Endothelial cell of umbilical vein (primary cell): ENCODE data around the gene FSD1. TPM values are rescaled to one million over a fixed set of nuclear protein-coding genes. Genes with fewer than 3 reads are reported as not detected.

Experiments used
- BruUV-seq: library from RNA; stranded (reverse); fragments of 400-500 nt; replicated peaks from 2 replicates; lab custom pipeline; 2021; lab: Mats Ljungman, UMichigan
- CTCF ChIA-PET: fragments of 300-600, 350-600 bp; sonication (Branson Sonifier 250); formaldehyde crosslinking; loops from one replicate; lab custom pipeline; 2021; ENCODE audit warnings: antibody characterized with exemption, inconsistent platforms; lab: Charles Lee
- POLR2A ChIA-PET: fragments of 300-600, 350-600 bp; sonication (Branson Sonifier 250); formaldehyde crosslinking; loops from one replicate; lab custom pipeline; 2021; ENCODE audit warnings: antibody characterized with exemption, inconsistent platforms; lab: Charles Lee
- DNase-seq: peaks from one replicate; pipeline ENCODE4 v3.0.0-alpha.2; 2011; ENCODE audit warnings: low read depth, low spot score
- FAIRE-seq: peaks from 2 replicates; lab custom pipeline; 2011; peaks lifted over from hg19 to GRCh38; lab: Jason Lieb, UNC
- H2AFZ ChIP-seq: 2 replicates; pipeline ENCODE4 v1.6.0; 2012; ENCODE audit warnings: low read depth, low read length, control low read depth, inconsistent platforms
- H3K27ac ChIP-seq: 2 replicates; pipeline ENCODE4 v1.5.1; 2011; ENCODE audit warnings: low read depth, mild to moderate bottlenecking, control low read depth, low read length, moderate library complexity; ENCODE audit not compliant: insufficient read depth
- H3K27me3 ChIP-seq, 2 experiments: 2 replicates each; pipeline versions ENCODE4 v1.6.0 to v1.6.1; 2011; ENCODE audit warnings: low read length in 2 of 2, mixed read lengths in 1 of 2; ENCODE audit not compliant: control insufficient read depth in 2 of 2, insufficient read depth in 2 of 2
- H3K36me3 ChIP-seq, 2 experiments: 2 replicates in 1 of 2; 3 replicates in 1 of 2; pipeline ENCODE4 v1.5.1; 2011; ENCODE audit warnings: low read length in 2 of 2, mild to moderate bottlenecking in 1 of 2, moderate library complexity in 1 of 2; ENCODE audit not compliant: control insufficient read depth in 2 of 2, insufficient read depth in 2 of 2; ENCODE audit errors: extremely low read depth in 1 of 2
- H3K4me1 ChIP-seq: 3 replicates; pipeline ENCODE4 v1.5.1; 2011; ENCODE audit warnings: mild to moderate bottlenecking, low read length; ENCODE audit not compliant: control insufficient read depth, insufficient read depth; ENCODE audit errors: extremely low read depth
- H3K4me2 ChIP-seq: 2 replicates; pipeline ENCODE4 v1.6.1; 2011; ENCODE audit warnings: low read length, control low read depth, mixed read lengths; ENCODE audit not compliant: insufficient read depth
- H3K4me3 ChIP-seq, 3 experiments: fragments of 200-600 bp in 1 of 3; sonication (generic), shearing (Covaris generic) in 1 of 3; replicated peaks in 1 of 3; 2 replicates each; pipeline ENCODE4 v1.5.1; 2011 to 2016; ENCODE audit warnings: control low read depth in 3 of 3, low read length in 3 of 3, mild to moderate bottlenecking in 2 of 3, inconsistent platforms in 1 of 3, low read depth in 1 of 3, moderate library complexity in 1 of 3; ENCODE audit not compliant: insufficient read depth in 1 of 3
- H3K79me2 ChIP-seq: 2 replicates; pipeline ENCODE4 v1.6.0; 2012; ENCODE audit warnings: low read length, inconsistent platforms; ENCODE audit not compliant: control insufficient read depth, insufficient read depth
- H3K9ac ChIP-seq: replicated peaks from 2 replicates; pipeline ENCODE3; 2011; ENCODE audit warnings: low read length, control low read depth; ENCODE audit not compliant: insufficient read depth; ENCODE audit errors: extremely low read depth
- H3K9me1 ChIP-seq: replicated peaks from 3 replicates; pipeline ENCODE4 v1.6.0; 2011; ENCODE audit warnings: mild to moderate bottlenecking, low read length; ENCODE audit not compliant: control insufficient read depth, insufficient read depth; ENCODE audit errors: extremely low read depth
- H3K9me3 ChIP-seq: replicated peaks from 2 replicates; pipeline ENCODE4 v1.5.1; 2012; ENCODE audit warnings: low read length, inconsistent platforms; ENCODE audit not compliant: control insufficient read depth, insufficient read depth
- H4K20me1 ChIP-seq: replicated peaks from 2 replicates; pipeline ENCODE3; 2011; ENCODE audit warnings: mild to moderate bottlenecking, low read length; ENCODE audit not compliant: control insufficient read depth, insufficient read depth; ENCODE audit errors: extremely low read depth
- GATA2 ChIP-seq: IDR thresholded peaks from 2 replicates; pipeline ENCODE4 v1.7.0; 2011; ENCODE audit warnings: low read depth, mild to moderate bottlenecking, moderate library complexity, mixed read lengths, low read length; ENCODE audit not compliant: insufficient read length, insufficient read depth
- dilution Hi-C: fragments of 300-500 bp; cut with MboI; formaldehyde crosslinking; loops from one replicate; pipeline ENCODE4 v1.15.0; 2019; ENCODE audit warnings: low sequenced_read_pairs; ENCODE audit not compliant: extremely low pct_ligation_motif_present
- intact Hi-C: fragments of 100-400 bp; cut with micrococcal nuclease; formaldehyde crosslinking; loops from one replicate; pipeline ENCODE4 v1.10.0; 2022
- polyA plus RNA-seq, 4 experiments: library from polyadenylated mRNA; depleted of rRNA in 3 of 4; stranded (reverse) in 3 of 4; unstranded in 1 of 4; fragments of >200 nt; gene quantifications; 2 replicates each; pipeline versions ENCODE4 v1.2.1 to v1.2.3, GENCODE V29; 2011 to 2012; ENCODE audit warnings: missing spikeins in 1 of 4
- total RNA-seq: library from RNA; stranded (reverse); gene quantifications from 2 replicates; pipeline ENCODE4 v1.2.3, GENCODE V29; 2021
- TF ChIP-seq, protein P1 (sequence below), 2 donors: IDR thresholded peaks; 1 replicate in 1 of 2; 2 replicates in 1 of 2; pipeline ENCODE4 v1.5.1; 2011; ENCODE audit warnings: low read length in 2 of 2, mild to moderate bottlenecking in 2 of 2, moderate library complexity in 2 of 2, control low read depth in 1 of 2, inconsistent platforms in 1 of 2, low read depth in 1 of 2; ENCODE audit not compliant: insufficient read depth in 1 of 2; ENCODE audit errors: extremely low read depth in 1 of 2

Gene FSD1
- total and polyA plus RNA-seq, 2 donors (not counting 3 experiments of a cell fraction or from before 2014, with no cell fraction given) = 25.8 to 55.5 TPM

DNA sequence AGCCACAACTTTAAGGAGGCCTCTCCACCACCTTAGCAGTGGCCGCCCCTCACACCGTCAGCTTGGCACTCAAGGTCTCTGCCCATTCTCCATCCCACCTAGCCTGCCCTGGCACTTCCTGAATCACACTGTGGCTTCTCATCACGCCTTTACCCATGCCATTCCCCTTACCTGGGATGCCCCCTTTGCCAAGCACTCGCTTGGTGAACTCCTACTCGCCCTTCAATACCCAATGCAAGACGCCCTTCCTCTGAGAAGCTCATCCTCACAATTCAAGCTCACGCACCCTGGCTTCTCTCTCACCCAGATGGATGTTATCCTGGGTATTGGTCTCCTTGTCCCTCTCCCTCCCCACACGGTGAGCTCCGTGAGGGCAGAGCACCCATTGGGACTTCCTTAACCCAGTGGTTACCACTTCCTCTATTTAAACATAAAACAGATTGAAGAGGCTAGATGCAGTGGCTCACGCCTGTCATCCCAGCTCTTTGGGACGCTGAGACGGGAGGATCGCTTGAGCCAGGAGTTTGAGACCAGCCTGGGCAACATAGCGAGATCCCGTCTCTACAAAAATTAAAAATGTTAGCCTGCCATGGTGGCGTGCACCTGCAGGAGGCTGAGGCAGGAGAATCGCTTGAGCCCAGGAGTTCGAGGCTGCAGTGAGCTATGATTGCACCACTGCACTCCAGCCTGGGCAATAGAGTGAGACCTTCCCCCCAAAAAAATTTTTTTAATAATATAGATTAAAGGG, 38.0 kb upstream of the FSD1 start:
- DNase-seq = no peak
- Histone ChIP-seq H3K27me3 (no peaks in the 10 kb centered on the region), H3K27ac (no peak overlapping the region), H2AFZ (no peak overlapping the region), H3K9ac (no peak overlapping the region), H3K4me3 (no peak overlapping the region), H3K79me2 (no peaks in the 10 kb centered on the region), H3K4me2 (no peak overlapping the region), H3K9me3 (no peaks in the 10 kb centered on the region), H3K9me1 (no peaks in the 10 kb centered on the region), H3K36me3 (peaks cover 0 to 17% of the 10 kb centered on the region in 2 experiments), H4K20me1 (no peaks in the 10 kb centered on the region), H3K4me1 (no peaks in the 10 kb centered on the region)
- BruUV-seq = no TSS peak
- dilution Hi-C loops = no loop called here
- POLR2A ChIA-PET = no interaction called here
- no peak for FAIRE-seq
- TF ChIP-seq, protein P1, sequence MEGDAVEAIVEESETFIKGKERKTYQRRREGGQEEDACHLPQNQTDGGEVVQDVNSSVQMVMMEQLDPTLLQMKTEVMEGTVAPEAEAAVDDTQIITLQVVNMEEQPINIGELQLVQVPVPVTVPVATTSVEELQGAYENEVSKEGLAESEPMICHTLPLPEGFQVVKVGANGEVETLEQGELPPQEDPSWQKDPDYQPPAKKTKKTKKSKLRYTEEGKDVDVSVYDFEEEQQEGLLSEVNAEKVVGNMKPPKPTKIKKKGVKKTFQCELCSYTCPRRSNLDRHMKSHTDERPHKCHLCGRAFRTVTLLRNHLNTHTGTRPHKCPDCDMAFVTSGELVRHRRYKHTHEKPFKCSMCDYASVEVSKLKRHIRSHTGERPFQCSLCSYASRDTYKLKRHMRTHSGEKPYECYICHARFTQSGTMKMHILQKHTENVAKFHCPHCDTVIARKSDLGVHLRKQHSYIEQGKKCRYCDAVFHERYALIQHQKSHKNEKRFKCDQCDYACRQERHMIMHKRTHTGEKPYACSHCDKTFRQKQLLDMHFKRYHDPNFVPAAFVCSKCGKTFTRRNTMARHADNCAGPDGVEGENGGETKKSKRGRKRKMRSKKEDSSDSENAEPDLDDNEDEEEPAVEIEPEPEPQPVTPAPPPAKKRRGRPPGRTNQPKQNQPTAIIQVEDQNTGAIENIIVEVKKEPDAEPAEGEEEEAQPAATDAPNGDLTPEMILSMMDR (IDR thresholded peaks at IDR 0.05; ENCODE audit: extremely low read depth in 1 of 2, insufficient read depth in 1 of 2, low read depth in 1 of 2, low read length in 2 of 2) = no peak
- TF ChIP-seq GATA2 = no peak
- CTCF ChIA-PET = interaction anchor here (0.6 to 4.9 kb wide), 23 partner anchors 8 to 369 kb away, joined by 3 to 120 read pairs (median 6); partner anchors contain the start of genes EBI3, MPND, SH3GL1 and SHD
- intact Hi-C loops = no loop called here
